ENCODE results near the gene VSTM2L.

The VSTM2L gene

DNA sequence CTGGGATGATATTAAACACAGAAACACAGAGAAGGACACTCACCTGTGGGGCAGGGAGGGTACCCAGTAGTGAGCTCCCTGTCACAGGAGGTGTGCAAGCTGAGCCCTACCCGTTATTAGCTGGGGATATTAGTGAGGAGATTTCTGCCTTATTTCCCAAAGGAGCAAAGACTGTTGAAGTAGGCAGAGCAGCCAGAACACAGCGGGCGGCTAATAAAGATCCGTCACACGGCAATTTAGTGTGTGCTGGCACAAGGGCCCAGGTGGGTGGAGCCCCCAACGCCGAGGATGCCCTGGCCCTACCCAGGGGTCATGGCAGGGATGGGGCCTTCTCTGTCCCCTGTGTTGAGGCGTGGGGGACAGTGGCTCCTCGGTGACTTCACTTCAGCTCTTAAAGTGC lies 8.3 kb downstream of the VSTM2L start:
- no peak for TF ChIP-seq CTCF (IDR thresholded peaks at IDR 0.05; ENCODE audit: borderline replicate concordance, insufficient read depth, low read depth, low read length)
- H3K4me3 ChIP-seq (ENCODE audit: low read depth, low read length), result no peak overlapping the region

- H3K4me3 ChIP-seq (ENCODE audit: low read depth, low read length), result no peak overlapping the region
- no peak for TF ChIP-seq CTCF (IDR thresholded peaks at IDR 0.05; ENCODE audit: borderline replicate concordance, insufficient read depth, low read depth, low read length)
These were observed 8.9 kb downstream of the VSTM2L start for GRCh38 chr20:37911838-37912281.

DNA sequence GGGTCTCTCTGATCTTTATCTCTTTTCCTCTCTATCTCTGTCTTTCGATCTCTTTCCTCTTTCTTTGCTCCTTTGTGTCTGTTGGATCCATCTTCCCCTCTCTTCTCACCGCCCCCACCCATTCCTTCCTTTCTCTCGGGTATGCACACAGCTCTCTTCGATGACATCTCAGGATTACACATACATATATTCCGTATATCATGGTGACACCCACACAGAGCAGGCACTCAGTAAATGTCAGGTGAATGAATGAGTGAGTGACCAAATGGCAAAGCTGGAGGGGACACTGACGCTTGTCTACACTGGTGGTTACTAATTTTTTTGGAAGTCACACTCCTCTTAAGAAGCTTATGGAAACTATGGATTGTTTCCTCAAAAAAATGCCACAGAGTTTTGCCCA lies 9.9 kb downstream of the VSTM2L start:
- no peak overlapping the region for H3K4me3 ChIP-seq (ENCODE audit: low read depth, low read length)
- no peak for TF ChIP-seq CTCF (IDR thresholded peaks at IDR 0.05; ENCODE audit: borderline replicate concordance, insufficient read depth, low read depth, low read length)

DNA sequence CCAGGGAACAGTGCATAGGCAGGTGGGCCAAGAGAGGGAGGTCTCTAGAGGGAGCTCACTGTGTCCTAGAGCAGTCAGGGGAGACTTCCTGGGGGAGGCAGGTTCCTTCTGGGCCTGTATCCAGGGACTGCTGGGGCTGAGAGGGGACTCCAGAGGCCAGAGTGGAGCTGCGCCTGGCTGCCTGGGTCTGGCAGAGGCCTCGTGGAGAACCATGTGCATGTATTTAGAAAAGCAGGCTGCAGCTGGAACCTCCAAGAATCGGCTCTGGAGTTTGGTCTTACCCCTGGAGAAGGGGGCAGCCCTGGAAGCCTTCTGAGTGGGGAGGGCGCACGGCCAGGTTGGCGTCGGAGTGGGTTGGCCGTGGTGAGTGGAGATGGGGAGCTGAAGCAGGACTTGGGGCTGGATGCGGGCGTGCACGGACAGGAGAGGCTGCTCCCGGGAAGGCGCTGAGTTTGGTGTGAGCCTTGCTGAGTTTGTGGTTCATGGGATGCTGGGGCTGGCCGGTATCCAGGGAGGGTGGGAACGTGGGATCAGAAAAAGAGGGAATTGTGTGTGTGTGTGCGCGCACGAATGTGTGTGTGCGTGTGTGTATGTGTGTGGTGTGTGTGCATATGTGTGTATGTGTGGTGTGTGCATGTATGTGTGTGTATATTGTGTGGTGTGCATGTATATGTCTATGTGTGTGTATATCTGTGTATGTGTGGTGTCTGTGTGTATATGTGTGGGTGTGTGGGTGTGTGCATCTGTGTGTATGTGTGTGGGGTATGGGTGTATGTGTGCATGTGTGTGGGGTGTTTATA lies 10.8 kb downstream of the VSTM2L start:
- no peak for TF ChIP-seq CTCF (IDR thresholded peaks at IDR 0.05; ENCODE audit: borderline replicate concordance, insufficient read depth, low read depth, low read length)
- no peak overlapping the region for H3K4me3 ChIP-seq (ENCODE audit: low read depth, low read length)

GRCh38 chr20:37914367-37914671 lies 11.4 kb downstream of the VSTM2L start:
- no peak for TF ChIP-seq CTCF (IDR thresholded peaks at IDR 0.05; ENCODE audit: borderline replicate concordance, insufficient read depth, low read depth, low read length)

GRCh38 chr20:37914672-37915433 lies 11.9 kb downstream of the VSTM2L start:
- TF ChIP-seq CTCF (IDR thresholded peaks at IDR 0.05; ENCODE audit: borderline replicate concordance, insufficient read depth, low read depth, low read length), result no peak
- H3K4me3 ChIP-seq (ENCODE audit: low read depth, low read length), result no peak overlapping the region

More at GRCh38 chr20:37914367-37914671, 11.4 kb downstream of the VSTM2L start:
- H3K4me3 ChIP-seq (ENCODE audit: low read depth, low read length), result no peak overlapping the region

- no peak for TF ChIP-seq CTCF (IDR thresholded peaks at IDR 0.05; ENCODE audit: borderline replicate concordance, insufficient read depth, low read depth, low read length)
- no peak overlapping the region for H3K4me3 ChIP-seq (ENCODE audit: low read depth, low read length)
These were observed 12.5 kb downstream of the VSTM2L start for GRCh38 chr20:37915434-37915787.
